Peyer's patch (tissue), 4 donors: ENCODE data around the gene ARHGAP24. TPM values are rescaled to one million over a fixed set of nuclear protein-coding genes. Genes with fewer than 3 reads are reported as not detected.

ENCODE experiments used
- DNase-seq, 3 donors: peaks; one replicate each; pipeline ENCODE4 v3.0.0-alpha.2; 2017 to 2019
- H3K27ac ChIP-seq, 4 donors: fragments of 200-600 bp; sonication (generic); one replicate each; pipeline ENCODE4 v1.5.1; 2016 to 2019
- H3K27me3 ChIP-seq, 2 donors: fragments of 200-600 bp; sonication (generic); one replicate each; pipeline ENCODE4 v1.5.1; 2019
- H3K36me3 ChIP-seq, 3 donors: fragments of 200-600 bp; sonication (generic); one replicate each; pipeline ENCODE4 v1.5.1; 2016 to 2019
- H3K4me1 ChIP-seq, 4 donors: fragments of 200-600 bp; sonication (generic); one replicate each; pipeline ENCODE4 v1.5.1; 2016 to 2019
- H3K4me3 ChIP-seq, 4 donors: fragments of 200-600 bp; sonication (generic); 1 replicate in 3 of 4; 2 replicates in 1 of 4; pipeline ENCODE4 v1.5.1; 2016 to 2019; ENCODE audit warnings: mild to moderate bottlenecking in 1 of 4
- H3K9me3 ChIP-seq, 4 donors: fragments of 200-600 bp; sonication (generic); one replicate each; pipeline ENCODE4 v1.5.1; 2016 to 2019; ENCODE audit warnings: mild to moderate bottlenecking in 1 of 4
- POLR2A ChIP-seq, 2 donors: fragments of 450-650 bp; IDR thresholded peaks; one replicate each; pipeline ENCODE4 v1.5.1; 2017; ENCODE audit warnings: antibody characterized with exemption in 2 of 2, mild to moderate bottlenecking in 2 of 2, moderate library complexity in 2 of 2
- total RNA-seq, 4 donors: library from RNA; depleted of rRNA; stranded (reverse); fragments of >200 nt; gene quantifications; one replicate each; pipeline ENCODE4 v1.1.0, GENCODE V29; 2016
- TF ChIP-seq, protein P1 (sequence below), 6 experiments: fragments of 450-650 bp in 4 of 6; fragments of 200-600 bp in 2 of 6; sonication (generic) in 1 of 6; IDR thresholded peaks; one replicate each; pipeline ENCODE4 v1.5.1; 2017 to 2019; ENCODE audit warnings: antibody characterized with exemption in 6 of 6, mild to moderate bottlenecking in 3 of 6, moderate library complexity in 1 of 6

ARHGAP24 gene
- total RNA-seq, 4 donors from 2014 or later: 4.7 to 330 (median 20.0) TPM

DNA sequence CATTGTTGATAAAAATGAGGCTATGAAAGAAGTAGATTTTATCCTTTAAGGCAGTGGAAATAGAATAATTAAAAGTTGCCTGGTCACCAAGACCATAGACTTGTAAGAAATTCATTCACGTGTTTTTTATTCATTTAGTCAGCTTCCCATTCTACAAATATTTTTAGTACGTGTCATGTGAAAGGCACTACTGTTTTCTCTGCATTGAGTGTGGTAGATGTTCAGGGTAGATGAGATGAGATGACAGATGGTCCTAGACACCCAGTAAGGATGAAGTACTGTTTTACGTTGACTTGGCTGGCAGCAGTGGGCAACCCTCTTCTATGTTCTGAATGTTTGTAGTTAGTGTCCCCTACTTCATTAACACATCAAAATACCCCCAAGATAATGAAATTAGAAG is 228.1 kb downstream of the ARHGAP24 start:
- TF ChIP-seq, protein P1, sequence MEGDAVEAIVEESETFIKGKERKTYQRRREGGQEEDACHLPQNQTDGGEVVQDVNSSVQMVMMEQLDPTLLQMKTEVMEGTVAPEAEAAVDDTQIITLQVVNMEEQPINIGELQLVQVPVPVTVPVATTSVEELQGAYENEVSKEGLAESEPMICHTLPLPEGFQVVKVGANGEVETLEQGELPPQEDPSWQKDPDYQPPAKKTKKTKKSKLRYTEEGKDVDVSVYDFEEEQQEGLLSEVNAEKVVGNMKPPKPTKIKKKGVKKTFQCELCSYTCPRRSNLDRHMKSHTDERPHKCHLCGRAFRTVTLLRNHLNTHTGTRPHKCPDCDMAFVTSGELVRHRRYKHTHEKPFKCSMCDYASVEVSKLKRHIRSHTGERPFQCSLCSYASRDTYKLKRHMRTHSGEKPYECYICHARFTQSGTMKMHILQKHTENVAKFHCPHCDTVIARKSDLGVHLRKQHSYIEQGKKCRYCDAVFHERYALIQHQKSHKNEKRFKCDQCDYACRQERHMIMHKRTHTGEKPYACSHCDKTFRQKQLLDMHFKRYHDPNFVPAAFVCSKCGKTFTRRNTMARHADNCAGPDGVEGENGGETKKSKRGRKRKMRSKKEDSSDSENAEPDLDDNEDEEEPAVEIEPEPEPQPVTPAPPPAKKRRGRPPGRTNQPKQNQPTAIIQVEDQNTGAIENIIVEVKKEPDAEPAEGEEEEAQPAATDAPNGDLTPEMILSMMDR (IDR thresholded peaks at IDR 0.05): no peak
- TF ChIP-seq POLR2A (IDR thresholded peaks at IDR 0.05): no peak
- no peak for DNase-seq
- no peaks in the 10 kb centered on the region for H3K27me3 ChIP-seq
- no peaks in the 10 kb centered on the region for H3K4me1 ChIP-seq
- H3K27ac ChIP-seq: peak overlapping the region in 2 of 4 donors; percentile 47 to 67
- no peaks in the 10 kb centered on the region for H3K9me3 ChIP-seq
- H3K36me3 ChIP-seq: no peaks in the 10 kb centered on the region
- H3K4me3 ChIP-seq: no peak overlapping the region

DNA sequence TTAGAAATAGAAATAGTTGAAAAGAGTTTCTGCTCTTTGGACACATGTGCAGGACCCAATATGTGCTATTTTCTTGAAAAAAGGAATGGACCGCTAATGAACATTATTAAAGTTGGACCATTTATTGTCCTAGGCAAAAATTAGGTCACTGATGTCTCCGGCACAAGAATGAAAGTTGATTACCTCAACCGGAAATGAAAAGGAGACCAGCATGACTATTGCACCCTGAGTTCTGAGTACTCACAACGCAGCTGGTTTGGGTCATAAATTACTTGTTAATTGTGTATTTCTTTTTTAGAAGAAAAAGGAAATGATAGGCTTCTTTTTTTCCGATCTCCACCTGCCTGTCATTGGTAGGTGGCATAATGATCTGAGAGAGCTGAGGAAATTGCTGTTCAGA is 232.7 kb downstream of the ARHGAP24 start:
- Histone ChIP-seq H3K9me3 (no peaks in the 10 kb centered on the region), H3K4me3 (no peak overlapping the region), H3K4me1 (no peaks in the 10 kb centered on the region), H3K27ac (peak overlapping the region in 2 of 4 donors; percentile 52 to 63), H3K36me3 (no peaks in the 10 kb centered on the region), H3K27me3 (no peaks in the 10 kb centered on the region)
- DNase-seq: peak in 1 of 3 donors; percentile 47
- no peak for TF ChIP-seq POLR2A (IDR thresholded peaks at IDR 0.05)
- TF ChIP-seq, protein P1 (IDR thresholded peaks at IDR 0.05): no peak

DNA sequence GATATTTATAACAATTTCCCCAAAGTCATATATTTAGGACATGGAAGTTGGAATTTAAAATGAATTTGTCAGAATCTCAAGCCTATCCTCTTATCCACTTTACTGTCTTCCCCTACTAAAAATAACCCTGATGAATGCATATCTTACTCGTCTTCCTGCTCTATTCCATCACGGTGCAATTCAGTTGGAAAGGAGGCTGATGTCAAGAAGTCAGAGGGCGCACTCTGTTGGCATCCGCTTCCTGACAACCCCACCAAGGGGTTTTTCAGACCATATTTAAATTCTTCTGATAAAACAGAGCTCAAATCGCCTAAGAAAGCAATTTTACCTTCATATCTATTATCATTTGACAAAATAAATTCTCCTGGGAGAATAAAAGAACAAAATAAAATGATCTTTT is 233.5 kb downstream of the ARHGAP24 start:
- TF ChIP-seq, protein P1 (IDR thresholded peaks at IDR 0.05): no peak
- no peak for TF ChIP-seq POLR2A (IDR thresholded peaks at IDR 0.05)
- DNase-seq: no peak
- Histone ChIP-seq H3K4me1 (no peaks in the 10 kb centered on the region), H3K4me3 (no peak overlapping the region), H3K27ac (peak overlapping the region in 2 of 4 donors; percentile 52 to 63), H3K9me3 (no peaks in the 10 kb centered on the region), H3K27me3 (no peaks in the 10 kb centered on the region), H3K36me3 (no peaks in the 10 kb centered on the region)

DNA sequence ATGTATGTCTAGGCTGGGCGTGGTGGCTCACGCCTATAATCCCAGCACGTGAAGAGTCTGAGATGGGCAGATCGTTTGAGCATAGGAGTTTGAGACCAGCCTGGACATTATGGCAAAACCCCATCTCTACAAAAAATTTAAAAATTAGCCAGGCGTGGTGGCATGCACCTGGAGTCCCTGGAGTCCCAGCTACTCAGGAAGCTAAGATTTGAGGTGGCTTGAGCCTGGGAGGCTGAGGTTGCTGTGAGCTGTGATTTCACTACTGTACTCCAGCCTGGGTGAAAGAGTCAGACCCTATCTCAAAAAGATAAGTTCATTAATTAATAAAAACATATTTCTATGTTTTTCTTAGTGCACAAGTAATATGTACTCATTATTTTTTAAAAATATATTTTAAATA is 238.1 kb downstream of the ARHGAP24 start:
- peaks cover 0 to 4% (median 0%) of the 10 kb centered on the region in 4 donors for H3K4me1 ChIP-seq
- H3K9me3 ChIP-seq: no peaks in the 10 kb centered on the region
- H3K36me3 ChIP-seq: no peaks in the 10 kb centered on the region
- DNase-seq: peak in 1 of 3 donors; percentile 31
- H3K4me3 ChIP-seq: no peak overlapping the region
- no peak for TF ChIP-seq POLR2A (IDR thresholded peaks at IDR 0.05)
- TF ChIP-seq, protein P1 (IDR thresholded peaks at IDR 0.05): no peak
- peak overlapping the region in 1 of 4 donors; percentile 46 for H3K27ac ChIP-seq
- no peaks in the 10 kb centered on the region for H3K27me3 ChIP-seq

DNA sequence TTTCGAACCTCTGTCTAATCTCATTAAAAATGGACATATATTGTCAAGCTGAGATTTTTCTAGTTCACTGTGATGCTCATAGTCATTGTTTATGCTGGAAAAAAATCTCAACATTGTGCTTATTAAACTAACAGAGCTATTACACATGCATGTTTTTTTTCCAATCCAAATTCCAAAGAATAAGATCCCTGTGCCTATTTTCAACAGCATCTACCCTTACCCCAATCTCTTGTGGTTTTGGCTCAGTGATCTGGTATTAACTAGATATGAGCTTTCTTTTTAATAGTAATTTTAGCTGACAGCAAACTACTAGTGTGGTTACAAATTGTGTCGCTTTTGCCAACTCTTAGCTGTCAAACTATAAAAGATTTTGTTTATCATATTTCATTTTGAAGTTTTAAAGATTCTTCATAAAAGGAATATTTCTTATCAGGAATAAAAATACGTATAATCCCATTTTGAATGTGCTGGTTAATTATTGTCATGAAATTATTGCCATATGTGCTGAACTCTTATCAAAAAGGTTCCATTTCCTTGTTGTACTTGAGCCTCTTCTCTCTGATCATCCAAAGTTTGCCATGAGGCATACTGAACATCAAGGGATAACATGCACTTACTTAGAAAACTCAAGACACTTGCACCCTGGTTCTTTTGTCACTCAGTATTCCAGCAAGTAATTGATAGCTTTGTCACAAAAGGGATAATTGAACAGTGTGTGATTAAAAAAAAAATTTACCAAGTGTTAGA is 241.2 kb downstream of the ARHGAP24 start:
- Histone ChIP-seq H3K36me3 (no peaks in the 10 kb centered on the region), H3K27me3 (no peaks in the 10 kb centered on the region), H3K4me3 (no peak overlapping the region), H3K4me1 (peaks cover 0 to 4% (median 0%) of the 10 kb centered on the region in 4 donors), H3K27ac (no peak overlapping the region), H3K9me3 (no peaks in the 10 kb centered on the region)
- no peak for DNase-seq
- TF ChIP-seq POLR2A (IDR thresholded peaks at IDR 0.05): no peak
- TF ChIP-seq, protein P1 (IDR thresholded peaks at IDR 0.05): no peak
